Lower leg skin (tissue), 4 donors: ENCODE results near the gene UROD. TPM values are rescaled to one million over a fixed set of nuclear protein-coding genes. Genes with fewer than 3 reads are reported as not detected.

Source experiments
- DNase-seq, 2 donors: peaks; one replicate each; pipeline ENCODE4 v3.0.0-alpha.2; 2019; ENCODE audit warnings: low spot score in 2 of 2
- H3K4me3 ChIP-seq: fragments of 200-600 bp; sonication (generic); 2 replicates; pipeline ENCODE4 v1.5.1; 2017; ENCODE audit warnings: mild to moderate bottlenecking, low read depth; ENCODE audit not compliant: poor library complexity, severe bottlenecking
- POLR2A ChIP-seq, 2 donors: fragments of 450-650 bp; IDR thresholded peaks; one replicate each; pipeline ENCODE4 v1.6.1; 2016 to 2017; ENCODE audit warnings: antibody characterized with exemption in 2 of 2, mild to moderate bottlenecking in 1 of 2, moderate library complexity in 1 of 2
- WGBS, 2 donors: methylation state at CpG; one replicate each; pipeline ENCODE4 v1.1.5; 2018; 5-methylcytosine and 5-hydroxymethylcytosine counted together
- intact Hi-C: fragments of 100-400 bp; cut with DNase I; formaldehyde crosslinking; loops from one replicate; pipeline ENCODE4 v1.15.0; 2023; ENCODE audit warnings: low total_unique reads
- total RNA-seq, 4 donors: library from RNA; depleted of rRNA; stranded (reverse); fragments of >200 nt; gene quantifications; one replicate each; pipeline ENCODE4 v1.1.0, GENCODE V29; 2016
- TF ChIP-seq, protein P1 (sequence below), 3 donors: fragments of 450-650 bp; IDR thresholded peaks; one replicate each; pipeline ENCODE4 v1.5.1; 2016; ENCODE audit warnings: antibody characterized with exemption in 3 of 3, mild to moderate bottlenecking in 3 of 3, moderate library complexity in 2 of 3

Gene UROD
- total RNA-seq, 4 donors from 2014 or later: 26.6 to 59.0 (median 45.8) TPM

DNA sequence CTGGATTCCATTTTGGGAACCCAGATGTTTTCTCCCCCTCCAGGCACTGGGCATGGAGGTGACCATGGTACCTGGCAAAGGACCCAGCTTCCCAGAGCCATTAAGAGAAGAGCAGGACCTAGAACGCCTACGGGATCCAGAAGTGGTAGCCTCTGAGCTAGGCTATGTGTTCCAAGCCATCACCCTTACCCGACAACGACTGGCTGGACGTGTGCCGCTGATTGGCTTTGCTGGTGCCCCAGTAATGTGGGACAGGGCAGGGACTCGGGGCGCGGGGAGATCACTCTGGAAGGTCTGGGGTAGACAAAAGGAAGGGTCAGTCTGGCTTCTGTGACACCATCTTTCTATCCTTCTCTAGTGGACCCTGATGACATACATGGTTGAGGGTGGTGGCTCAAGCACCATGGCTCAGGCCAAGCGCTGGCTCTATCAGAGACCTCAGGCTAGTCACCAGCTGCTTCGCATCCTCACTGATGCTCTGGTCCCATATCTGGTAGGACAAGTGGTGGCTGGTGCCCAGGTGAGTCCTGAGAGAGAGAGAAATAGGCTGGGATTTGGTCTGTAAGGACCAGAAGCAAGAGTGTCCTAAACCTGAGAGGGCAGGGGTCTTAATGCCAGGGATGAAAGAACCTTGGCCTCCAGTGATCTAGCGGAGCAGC lies 1.6 kb downstream of the UROD start:
- no peak for TF ChIP-seq POLR2A (IDR thresholded peaks at IDR 0.05)
- TF ChIP-seq, protein P1, sequence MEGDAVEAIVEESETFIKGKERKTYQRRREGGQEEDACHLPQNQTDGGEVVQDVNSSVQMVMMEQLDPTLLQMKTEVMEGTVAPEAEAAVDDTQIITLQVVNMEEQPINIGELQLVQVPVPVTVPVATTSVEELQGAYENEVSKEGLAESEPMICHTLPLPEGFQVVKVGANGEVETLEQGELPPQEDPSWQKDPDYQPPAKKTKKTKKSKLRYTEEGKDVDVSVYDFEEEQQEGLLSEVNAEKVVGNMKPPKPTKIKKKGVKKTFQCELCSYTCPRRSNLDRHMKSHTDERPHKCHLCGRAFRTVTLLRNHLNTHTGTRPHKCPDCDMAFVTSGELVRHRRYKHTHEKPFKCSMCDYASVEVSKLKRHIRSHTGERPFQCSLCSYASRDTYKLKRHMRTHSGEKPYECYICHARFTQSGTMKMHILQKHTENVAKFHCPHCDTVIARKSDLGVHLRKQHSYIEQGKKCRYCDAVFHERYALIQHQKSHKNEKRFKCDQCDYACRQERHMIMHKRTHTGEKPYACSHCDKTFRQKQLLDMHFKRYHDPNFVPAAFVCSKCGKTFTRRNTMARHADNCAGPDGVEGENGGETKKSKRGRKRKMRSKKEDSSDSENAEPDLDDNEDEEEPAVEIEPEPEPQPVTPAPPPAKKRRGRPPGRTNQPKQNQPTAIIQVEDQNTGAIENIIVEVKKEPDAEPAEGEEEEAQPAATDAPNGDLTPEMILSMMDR (IDR thresholded peaks at IDR 0.05): no peak
- 73 to 78% methylated on average over 12 of the region's 12 CpGs for WGBS, 2 donors
- DNase-seq: no peak
- no peak overlapping the region for H3K4me3 ChIP-seq
- intact Hi-C loops: loop anchor here (5.0 to 10.0 kb wide), 2 partner anchors 289 to 561 kb away; no protein-coding TSS in a partner anchor

- intact Hi-C loops: loop anchor here (5.0 to 10.0 kb wide), 2 partner anchors 288 to 560 kb away; no protein-coding TSS in a partner anchor
- TF ChIP-seq POLR2A (IDR thresholded peaks at IDR 0.05): no peak
- TF ChIP-seq, protein P1 (IDR thresholded peaks at IDR 0.05): peak in 1 of 3 donors; percentile 64
- 36 to 37% methylated on average over 6 of the region's 6 CpGs for WGBS, 2 donors
- DNase-seq: peak; percentile 83 to 93
- no peak overlapping the region for H3K4me3 ChIP-seq
Measured at GRCh38 chr1:45014321-45015028, 2.4 kb downstream of the UROD start.

DNA sequence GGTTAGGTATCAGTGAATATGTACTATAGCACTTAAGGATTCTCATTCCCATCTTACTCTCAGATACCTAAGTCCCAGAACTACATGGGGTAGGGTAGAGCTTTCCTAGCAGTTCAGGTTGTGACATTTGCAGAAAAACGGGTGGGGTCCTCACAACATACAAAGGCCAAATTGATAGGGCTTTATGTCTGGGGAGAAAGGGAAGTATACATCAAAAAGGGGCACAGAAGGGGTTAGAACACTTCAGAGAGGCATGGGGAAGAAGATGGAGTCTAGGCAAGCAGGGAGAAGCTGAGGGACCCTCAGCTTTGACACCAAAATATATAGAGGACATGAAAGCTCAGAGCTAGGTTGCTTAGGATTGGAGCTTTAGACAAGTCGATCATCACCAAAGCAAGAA lies 3.6 kb downstream of the UROD start:
- TF ChIP-seq POLR2A (IDR thresholded peaks at IDR 0.05): no peak
- TF ChIP-seq, protein P1 (IDR thresholded peaks at IDR 0.05): no peak
- no peak for DNase-seq
- intact Hi-C loops: loop anchor here (10.0 kb wide), 1 partner anchor 559 kb away; no protein-coding TSS in a partner anchor
- 66 to 82% methylated on average over 2 of the region's 2 CpGs for WGBS, 2 donors
- H3K4me3 ChIP-seq: no peak overlapping the region

DNA sequence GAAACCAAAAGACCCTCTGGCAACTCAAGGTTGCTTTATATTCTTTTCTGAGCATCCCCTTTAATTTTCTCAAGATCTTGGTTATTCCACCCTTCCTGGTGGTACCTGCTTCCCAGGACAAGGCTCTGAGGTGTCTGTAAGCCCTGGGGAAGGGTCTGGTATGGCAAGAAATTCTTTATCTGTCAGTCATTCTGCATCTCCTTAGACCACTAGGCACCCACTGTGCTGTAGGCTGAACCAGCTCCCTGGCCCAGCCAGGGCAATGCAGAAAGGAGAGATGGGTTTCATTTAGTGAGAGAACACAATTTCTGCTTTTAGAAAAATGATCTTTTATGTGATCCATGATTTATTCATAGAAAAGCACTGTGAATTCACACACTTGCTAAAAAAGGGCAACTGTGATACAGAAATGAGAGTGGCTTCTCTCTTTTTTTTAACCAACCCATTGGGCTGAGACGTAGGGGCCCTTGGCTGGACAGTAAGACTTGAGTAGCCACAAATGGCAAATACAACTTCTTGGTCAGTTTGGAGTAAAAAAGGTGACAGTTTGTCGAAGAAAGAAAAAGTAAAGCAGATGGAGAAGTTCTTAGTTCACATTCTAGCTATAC lies 4.1 kb downstream of the UROD start:
- no peak for TF ChIP-seq POLR2A (IDR thresholded peaks at IDR 0.05)
- TF ChIP-seq, protein P1 (IDR thresholded peaks at IDR 0.05): no peak
- intact Hi-C loops: loop anchor here (10.0 kb wide), 1 partner anchor 559 kb away; no protein-coding TSS in a partner anchor

DNA sequence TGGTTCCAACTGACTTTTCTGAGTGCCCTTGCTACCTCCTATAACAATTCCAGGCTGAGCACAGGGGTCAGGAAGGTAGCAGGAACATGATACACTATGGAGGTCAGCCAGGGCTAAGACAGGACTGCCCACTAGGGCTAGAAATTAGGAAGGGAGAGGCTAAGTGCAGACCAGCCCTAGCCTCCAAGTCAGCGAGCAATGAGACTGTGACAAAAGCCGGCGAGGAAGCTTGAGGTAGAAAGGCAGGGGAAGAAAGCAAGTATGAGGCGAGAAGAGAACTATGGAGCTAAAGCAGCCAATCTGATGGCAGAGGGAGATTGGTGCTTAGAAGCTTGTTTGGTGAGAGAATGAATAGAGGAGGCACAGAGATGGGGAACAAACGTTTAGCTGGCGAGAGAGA lies 4.7 kb downstream of the UROD start:
- intact Hi-C loops: loop anchor here (10.0 kb wide), 1 partner anchor 558 kb away; no protein-coding TSS in a partner anchor
- no peak for TF ChIP-seq POLR2A (IDR thresholded peaks at IDR 0.05)
- TF ChIP-seq, protein P1 (IDR thresholded peaks at IDR 0.05): no peak
- no peak overlapping the region for H3K4me3 ChIP-seq
- DNase-seq: no peak
- 64 to 70% methylated on average over 6 of the region's 6 CpGs for WGBS, 2 donors

More for the DNA sequence above, 4.1 kb downstream of the UROD start:
- no peak overlapping the region for H3K4me3 ChIP-seq
- DNase-seq: no peak
- 74 to 88% methylated on average over 2 of the region's 2 CpGs for WGBS, 2 donors
